HL-60 (cell line): ENCODE data around the gene ARMH4.

Experiments used
- DNase-seq, 2 experiments: peaks; one replicate each; pipeline ENCODE4 v3.0.0-alpha.2; 2010 to 2020; ENCODE audit warnings: low read depth in 1 of 2, low spot score in 1 of 2
- H3K27ac ChIP-seq: fragments of 250-450 bp; sonication (Bioruptor Pico); replicated peaks from 2 replicates; pipeline ENCODE4 v1.5.1; 2020; ENCODE audit warnings: mild to moderate bottlenecking, moderate library complexity
- H3K27me3 ChIP-seq: fragments of 250-450 bp; sonication (Bioruptor Pico); 2 replicates; pipeline ENCODE4 v1.5.1; 2021; ENCODE audit warnings: mild to moderate bottlenecking, moderate library complexity; ENCODE audit not compliant: insufficient read depth, poor library complexity, severe bottlenecking
- H3K4me3 ChIP-seq: replicated peaks from 2 replicates; pipeline ENCODE4 v1.5.1; 2011; ENCODE audit warnings: mild to moderate bottlenecking, control low read depth, low read length; ENCODE audit not compliant: insufficient read depth
- CTCF ChIP-seq: IDR thresholded peaks from one replicate; pipeline ENCODE4 v1.5.1; 2011; ENCODE audit warnings: low read length, control low read depth, inconsistent platforms; ENCODE audit not compliant: insufficient read depth
- GABPA ChIP-seq: IDR thresholded peaks from 2 replicates; pipeline ENCODE4 v1.6.1; 2012; ENCODE audit warnings: low read depth
- POLR2AphosphoS5 ChIP-seq: IDR thresholded peaks from 2 replicates; pipeline ENCODE4 v1.6.1; 2012; ENCODE audit warnings: low read depth
- REST ChIP-seq: IDR thresholded peaks from 2 replicates; pipeline ENCODE4 v1.6.1; 2012; ENCODE audit warnings: low read depth; ENCODE audit not compliant: insufficient replicate concordance
- SPI1 ChIP-seq: IDR thresholded peaks from 2 replicates; pipeline ENCODE4 v1.6.1; 2012; ENCODE audit warnings: low read depth, mild to moderate bottlenecking, borderline replicate concordance

Gene ARMH4

GRCh38 chr14:57961786-57962060 is 190.3 kb downstream of the ARMH4 start:
- no peak overlapping the region for H3K4me3 ChIP-seq
- DNase-seq, result no peak
- peaks cover 4% of the 10 kb centered on the region for H3K27me3 ChIP-seq
- H3K27ac ChIP-seq, result no peak overlapping the region
- TF ChIP-seq SPI1 (no peak), GABPA (no peak), CTCF (no peak), POLR2AphosphoS5 (no peak), REST (no peak)

GRCh38 chr14:57960946-57961785 is 190.8 kb downstream of the ARMH4 start:
- DNase-seq, result no peak
- no peak overlapping the region for H3K4me3 ChIP-seq
- H3K27ac ChIP-seq, result no peak overlapping the region
- H3K27me3 ChIP-seq, result peaks cover 4% of the 10 kb centered on the region
- TF ChIP-seq SPI1, result no peak
- TF ChIP-seq POLR2AphosphoS5, result no peak
- TF ChIP-seq CTCF, result no peak
- no peak for TF ChIP-seq REST
- TF ChIP-seq GABPA, result no peak

- TF ChIP-seq GABPA, result no peak
- TF ChIP-seq REST, result no peak
- no peak for TF ChIP-seq SPI1
- no peak for TF ChIP-seq CTCF
- no peak for TF ChIP-seq POLR2AphosphoS5
- DNase-seq, result no peak
- no peak overlapping the region for H3K4me3 ChIP-seq
- H3K27ac ChIP-seq, result no peak overlapping the region
- peaks cover 5% of the 10 kb centered on the region for H3K27me3 ChIP-seq
Observed at GRCh38 chr14:57957441-57957840, 194.6 kb downstream of the ARMH4 start.
